GM12865 (cell line): Measurements from ENCODE around the gene SEMA4B.
"Not testable (repeated sequence)": the region's sequence is repeated elsewhere in the genome, so short reads cannot be mapped to it uniquely, and the experiment has no call there.

Experiments used
- DNase-seq: peaks from one replicate; pipeline ENCODE4 v3.0.0; 2010; ENCODE audit warnings: low read depth
- H3K4me3 ChIP-seq: 2 replicates; pipeline ENCODE4 v1.5.1; 2011; ENCODE audit warnings: mild to moderate bottlenecking, low read depth, low read length, control low read depth
- CTCF ChIP-seq: IDR thresholded peaks from 2 replicates; pipeline ENCODE4 v1.5.1; 2011; ENCODE audit warnings: low read length, control low read depth, low read depth, inconsistent platforms; ENCODE audit not compliant: insufficient read depth; ENCODE audit errors: missing control alignments

Gene SEMA4B

GRCh38 chr15:90160781-90161727 lies 40.1 kb upstream of the SEMA4B start:
- no peak for TF ChIP-seq CTCF
- H3K4me3 ChIP-seq, result no peak overlapping the region
- DNase-seq, result no peak

GRCh38 chr15:90161950-90162361 lies 39.2 kb upstream of the SEMA4B start:
- TF ChIP-seq CTCF, result no peak
- DNase-seq, result peak; percentile 89
- H3K4me3 ChIP-seq, result no peak overlapping the region

DNA sequence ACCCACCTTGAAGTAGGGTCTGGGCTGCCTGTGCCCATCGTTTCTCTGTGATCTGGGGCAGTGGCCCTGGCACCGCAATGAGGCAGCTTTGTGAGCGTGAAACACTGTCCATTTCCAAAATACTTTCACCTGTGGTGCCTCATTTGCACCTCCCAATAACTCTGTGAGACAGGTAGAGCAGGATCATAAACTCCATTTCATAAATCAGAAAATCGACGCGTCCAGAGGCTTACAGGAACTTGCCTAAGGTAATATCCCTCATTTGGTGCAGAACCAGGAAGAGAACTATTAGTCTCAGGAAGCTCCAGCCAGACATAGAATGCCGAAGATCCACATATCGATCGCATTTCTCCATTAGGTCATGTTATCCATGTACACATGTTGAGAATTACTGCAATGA lies 38.2 kb upstream of the SEMA4B start:
- no peak for DNase-seq
- no peak for TF ChIP-seq CTCF
- H3K4me3 ChIP-seq, result no peak overlapping the region

- not testable (repeated sequence) for H3K4me3 ChIP-seq, DNase-seq
These were observed 36.9 kb upstream of the SEMA4B start for GRCh38 chr15:90164239-90164638.

GRCh38 chr15:90165157-90165556 lies 36.0 kb upstream of the SEMA4B start:
- H3K4me3 ChIP-seq, result no peak overlapping the region
- no peak for TF ChIP-seq CTCF
- DNase-seq, result no peak

DNA sequence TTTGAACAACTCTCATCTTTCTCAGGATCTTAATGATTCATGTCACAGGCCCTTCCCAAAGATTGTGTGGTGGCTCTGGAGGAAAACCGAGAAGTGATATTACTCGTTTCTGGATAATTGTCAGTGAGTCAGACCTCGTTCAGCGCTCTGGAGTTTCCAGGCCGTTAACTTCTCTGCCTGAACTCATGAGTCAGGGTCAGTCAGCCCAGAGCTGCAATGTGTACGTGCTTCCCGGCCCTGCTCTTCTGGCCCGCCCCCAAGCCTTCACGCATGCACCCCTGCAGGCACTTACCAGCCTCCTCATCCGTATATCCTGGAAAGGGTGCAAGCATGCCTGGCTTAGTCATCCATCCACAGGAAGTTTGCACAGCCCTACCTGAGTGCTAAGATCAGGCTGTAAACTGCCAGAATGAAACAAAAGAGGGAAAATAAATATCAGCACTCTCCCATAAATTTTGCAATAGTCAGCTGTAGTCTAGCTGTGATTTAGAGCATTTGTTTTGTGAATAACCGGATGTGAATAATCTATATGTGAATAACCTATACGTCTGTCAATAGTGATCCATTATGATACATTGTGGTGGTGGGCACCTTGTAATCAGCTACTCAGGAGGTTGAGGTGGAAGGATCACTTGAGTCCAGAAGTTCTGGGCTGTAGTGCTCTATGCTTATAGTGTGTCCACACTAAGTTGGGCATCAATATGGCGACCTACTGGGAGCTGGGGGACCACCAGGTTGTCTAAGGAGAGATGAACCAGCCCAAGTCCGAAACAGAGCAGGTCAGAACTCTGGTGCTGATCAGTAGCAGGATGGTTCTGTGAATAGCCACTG lies 35.3 kb upstream of the SEMA4B start:
- DNase-seq, result peak; percentile 76
- H3K4me3 ChIP-seq, result no peak overlapping the region
- TF ChIP-seq CTCF, result no peak

GRCh38 chr15:90167121-90167520 lies 34.0 kb upstream of the SEMA4B start:
- no peak for TF ChIP-seq CTCF

More at GRCh38 chr15:90167121-90167520, 34.0 kb upstream of the SEMA4B start:
- no peak for DNase-seq
- H3K4me3 ChIP-seq, result no peak overlapping the region
